GM19351 (cell line): Measurements from ENCODE around the gene VPS8.

Experiments
- ATAC-seq: cut with Tn5 transposase; IDR thresholded peaks from one replicate; pipeline ENCODE4 v1.9.1; 2021; ENCODE audit warnings: mild to moderate bottlenecking, moderate library complexity; ENCODE audit not compliant: unreplicated experiment

Gene VPS8

GRCh38 chr3:184784731-184785500, 27.1 kb upstream of the VPS8 start:
- no peak for ATAC-seq

- no peak for ATAC-seq
Observed at GRCh38 chr3:184785890-184786279, 26.1 kb upstream of the VPS8 start.

GRCh38 chr3:184786280-184786941, 25.6 kb upstream of the VPS8 start:
- no peak for ATAC-seq

GRCh38 chr3:184788751-184789150, 23.2 kb upstream of the VPS8 start:
- ATAC-seq = no peak

- ATAC-seq = no peak
Observed at GRCh38 chr3:184789314-184789998, 22.5 kb upstream of the VPS8 start.

GRCh38 chr3:184791171-184791570, 20.8 kb upstream of the VPS8 start:
- ATAC-seq = no peak

GRCh38 chr3:184795522-184796190, 16.3 kb upstream of the VPS8 start:
- no peak for ATAC-seq

- no peak for ATAC-seq
Observed at GRCh38 chr3:184796551-184796950, 15.4 kb upstream of the VPS8 start.

- no peak for ATAC-seq
Observed at GRCh38 chr3:184796954-184797353, 15.0 kb upstream of the VPS8 start.

- ATAC-seq = no peak
Observed at GRCh38 chr3:184798120-184798519, 13.8 kb upstream of the VPS8 start.

GRCh38 chr3:184800349-184800930, 11.5 kb upstream of the VPS8 start:
- no peak for ATAC-seq

- ATAC-seq = no peak
Observed at GRCh38 chr3:184801241-184801785, 10.7 kb upstream of the VPS8 start.

- no peak for ATAC-seq
Observed at GRCh38 chr3:184802150-184802549, 9.8 kb upstream of the VPS8 start.

- no peak for ATAC-seq
Observed at GRCh38 chr3:184804801-184805200, 7.2 kb upstream of the VPS8 start.

- ATAC-seq = no peak
Observed at GRCh38 chr3:184805351-184806038, 6.5 kb upstream of the VPS8 start.

- ATAC-seq = no peak
Observed at GRCh38 chr3:184806567-184807271, 5.2 kb upstream of the VPS8 start.

- ATAC-seq = no peak
Observed at GRCh38 chr3:184807549-184807948, 4.4 kb upstream of the VPS8 start.

- ATAC-seq = no peak
Observed at GRCh38 chr3:184808021-184808420, 3.9 kb upstream of the VPS8 start.

GRCh38 chr3:184810146-184810545, 1.8 kb upstream of the VPS8 start:
- no peak for ATAC-seq

- ATAC-seq = no peak
Observed at GRCh38 chr3:184811034-184811433, 932 bp upstream of the VPS8 start.
